ENCODE results near the gene COBL.

DNA sequence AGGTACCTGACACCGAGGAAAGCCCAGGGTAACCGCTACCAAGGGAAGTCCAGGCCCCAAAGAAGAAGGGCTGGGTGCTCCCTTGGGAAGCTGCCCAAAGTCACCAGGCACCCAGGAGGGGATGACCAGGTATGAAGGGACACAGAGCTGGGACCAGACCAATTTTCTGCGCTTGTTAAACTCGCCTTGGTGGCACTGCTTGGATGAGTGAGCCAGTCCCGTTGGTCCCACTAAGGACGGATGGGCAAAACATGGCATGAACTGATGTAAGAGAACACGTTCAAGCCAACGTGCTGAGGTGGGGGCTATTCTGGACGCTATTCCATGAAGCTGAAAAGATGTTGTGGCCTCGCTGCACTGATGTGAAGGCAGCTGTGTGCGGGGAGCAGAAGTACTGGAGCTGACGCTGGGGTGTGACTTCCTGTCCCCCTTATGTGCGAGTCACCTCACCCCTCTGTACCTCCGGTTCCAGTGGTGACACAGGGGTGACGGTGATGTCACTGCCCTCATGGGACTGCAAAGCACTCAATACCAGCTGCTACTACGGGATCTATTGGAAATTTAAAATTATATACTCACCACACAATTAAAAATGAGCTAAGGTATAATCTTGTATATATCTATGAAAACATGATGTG lies 73.6 kb downstream of the COBL start:
- TF ChIP-seq, protein P1, sequence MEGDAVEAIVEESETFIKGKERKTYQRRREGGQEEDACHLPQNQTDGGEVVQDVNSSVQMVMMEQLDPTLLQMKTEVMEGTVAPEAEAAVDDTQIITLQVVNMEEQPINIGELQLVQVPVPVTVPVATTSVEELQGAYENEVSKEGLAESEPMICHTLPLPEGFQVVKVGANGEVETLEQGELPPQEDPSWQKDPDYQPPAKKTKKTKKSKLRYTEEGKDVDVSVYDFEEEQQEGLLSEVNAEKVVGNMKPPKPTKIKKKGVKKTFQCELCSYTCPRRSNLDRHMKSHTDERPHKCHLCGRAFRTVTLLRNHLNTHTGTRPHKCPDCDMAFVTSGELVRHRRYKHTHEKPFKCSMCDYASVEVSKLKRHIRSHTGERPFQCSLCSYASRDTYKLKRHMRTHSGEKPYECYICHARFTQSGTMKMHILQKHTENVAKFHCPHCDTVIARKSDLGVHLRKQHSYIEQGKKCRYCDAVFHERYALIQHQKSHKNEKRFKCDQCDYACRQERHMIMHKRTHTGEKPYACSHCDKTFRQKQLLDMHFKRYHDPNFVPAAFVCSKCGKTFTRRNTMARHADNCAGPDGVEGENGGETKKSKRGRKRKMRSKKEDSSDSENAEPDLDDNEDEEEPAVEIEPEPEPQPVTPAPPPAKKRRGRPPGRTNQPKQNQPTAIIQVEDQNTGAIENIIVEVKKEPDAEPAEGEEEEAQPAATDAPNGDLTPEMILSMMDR (IDR thresholded peaks at IDR 0.05) = no peak
- TF ChIP-seq POLR2A (IDR thresholded peaks at IDR 0.05) (no peak), POLR2AphosphoS5 (IDR thresholded peaks at IDR 0.05) (no peak)
